Keratinocyte (primary cell): ENCODE measurements around the gene FLAD1. TPM values are rescaled to one million over a fixed set of nuclear protein-coding genes. Genes with fewer than 3 reads are reported as not detected.

Source experiments
- DNase-seq: peaks from one replicate; pipeline ENCODE4 v3.0.0-alpha.2; 2011; ENCODE audit warnings: low read depth, missing footprints, low spot score
- FAIRE-seq: peaks from 2 replicates; lab custom pipeline; 2011; peaks lifted over from hg19 to GRCh38; lab: Jason Lieb, UNC
- H2AFZ ChIP-seq: 2 replicates; pipeline ENCODE4 v1.6.0; 2012; ENCODE audit warnings: low read length, control low read depth, inconsistent platforms; ENCODE audit not compliant: control insufficient read depth
- H3K27ac ChIP-seq: 2 replicates; pipeline ENCODE4 v1.5.1; 2011; ENCODE audit warnings: low read length; ENCODE audit not compliant: control insufficient read depth, insufficient read depth
- H3K27me3 ChIP-seq: 3 replicates; pipeline ENCODE4 v1.6.0; 2011; ENCODE audit warnings: low read length; ENCODE audit not compliant: control insufficient read depth, insufficient read depth; ENCODE audit errors: extremely low read depth
- H3K36me3 ChIP-seq, 2 experiments: 2 replicates in 1 of 2; 3 replicates in 1 of 2; pipeline ENCODE4 v1.5.1; 2011; ENCODE audit warnings: low read length in 2 of 2, mild to moderate bottlenecking in 1 of 2; ENCODE audit not compliant: control insufficient read depth in 2 of 2, insufficient read depth in 2 of 2; ENCODE audit errors: extremely low read depth in 1 of 2
- H3K4me1 ChIP-seq: 3 replicates; pipeline ENCODE4 v1.5.1; 2011; ENCODE audit warnings: low read length; ENCODE audit not compliant: control insufficient read depth, insufficient read depth; ENCODE audit errors: extremely low read depth
- H3K4me2 ChIP-seq: 3 replicates; pipeline ENCODE4 v1.6.0; 2011; ENCODE audit warnings: low read depth, low read length; ENCODE audit not compliant: control insufficient read depth, insufficient read depth; ENCODE audit errors: extremely low read depth
- H3K4me3 ChIP-seq, 3 experiments: fragments of 200-600 bp in 1 of 3; sonication (generic) in 1 of 3; 2 replicates in 2 of 3; 3 replicates in 1 of 3; pipeline ENCODE4 v1.5.1; 2011 to 2016; ENCODE audit warnings: low read length in 3 of 3, mild to moderate bottlenecking in 3 of 3, control low read depth in 2 of 3, inconsistent platforms in 1 of 3, low read depth in 1 of 3, mixed read lengths in 1 of 3, mixed run types in 1 of 3, moderate library complexity in 1 of 3; ENCODE audit not compliant: control insufficient read depth in 2 of 3, insufficient read depth in 2 of 3; ENCODE audit errors: extremely low read depth in 1 of 3
- H3K79me2 ChIP-seq: 2 replicates; pipeline ENCODE4 v1.6.0; 2012; ENCODE audit warnings: low read length; ENCODE audit not compliant: control insufficient read depth, insufficient read depth
- H3K9ac ChIP-seq: 3 replicates; pipeline ENCODE4 v1.6.0; 2011; ENCODE audit warnings: low read length; ENCODE audit not compliant: control insufficient read depth, insufficient read depth; ENCODE audit errors: extremely low read depth
- H3K9me1 ChIP-seq: 3 replicates; pipeline ENCODE4 v1.6.0; 2011; ENCODE audit warnings: low read length; ENCODE audit not compliant: control insufficient read depth, insufficient read depth; ENCODE audit errors: extremely low read depth
- H3K9me3 ChIP-seq: 2 replicates; pipeline ENCODE4 v1.5.1; 2012; ENCODE audit warnings: low read depth, low read length; ENCODE audit not compliant: control insufficient read depth
- H4K20me1 ChIP-seq: 3 replicates; pipeline ENCODE4 v1.6.0; 2011; ENCODE audit warnings: low read length; ENCODE audit not compliant: control insufficient read depth, insufficient read depth; ENCODE audit errors: extremely low read depth
- CTCF ChIP-seq, 3 experiments: IDR thresholded peaks in 1 of 3; conservative IDR thresholded peaks in 1 of 3; optimal IDR thresholded peaks in 1 of 3; 2 replicates in 2 of 3; 3 replicates in 1 of 3; pipeline versions ENCODE3 to v1.5.1; 2011; ENCODE audit warnings: low read length in 3 of 3, mild to moderate bottlenecking in 3 of 3, moderate library complexity in 2 of 3, control low read depth in 1 of 3, inconsistent platforms in 1 of 3; ENCODE audit not compliant: insufficient read depth in 2 of 3; ENCODE audit errors: extremely low read depth in 1 of 3
- EZH2 ChIP-seq: IDR thresholded peaks from one replicate; pipeline ENCODE4 v1.6.1; 2012; ENCODE audit warnings: inconsistent platforms, mild to moderate bottlenecking, low read length, moderate library complexity
- dilution Hi-C: fragments of 300-500 bp; cut with MboI; formaldehyde crosslinking; loops from one replicate; pipeline ENCODE4 v1.7.0; 2020; ENCODE audit warnings: low sequenced_read_pairs; ENCODE audit not compliant: extremely low pct_ligation_motif_present
- polyA plus RNA-seq, 5 experiments: library from polyadenylated mRNA; depleted of rRNA in 3 of 5; stranded (reverse) in 3 of 5; stranded (forward) in 1 of 5; unstranded in 1 of 5; fragments of >200 nt; gene quantifications; 1 replicate in 1 of 5; 2 replicates in 3 of 5; 3 replicates in 1 of 5; pipeline versions ENCODE4 v1.2.1 to v1.2.3, GENCODE V29; 2011 to 2012; ENCODE audit warnings: missing spikeins in 2 of 5, low read depth in 1 of 5, low replicate concordance in 1 of 5

The FLAD1 gene
- polyA plus RNA-seq, 1 donor (not counting 4 experiments of a cell fraction or from before 2014, with no cell fraction given) = 51.4 TPM

- FAIRE-seq = no peak
- no peak overlapping the region for H3K9ac ChIP-seq
- no peaks in the 10 kb centered on the region for H4K20me1 ChIP-seq
- peaks cover 2 to 11% of the 10 kb centered on the region in 2 experiments for H3K36me3 ChIP-seq
- no peak for DNase-seq
- no peaks in the 10 kb centered on the region for H3K9me3 ChIP-seq
- H3K4me1 ChIP-seq = peaks cover 19% of the 10 kb centered on the region
- dilution Hi-C loops = no loop called here
- no peaks in the 10 kb centered on the region for H3K9me1 ChIP-seq
- no peak overlapping the region for H3K27ac ChIP-seq
- no peak overlapping the region for H3K4me3 ChIP-seq
- no peak for TF ChIP-seq CTCF (optimal IDR thresholded peaks at IDR 0.05 in 1 of 3, IDR thresholded peaks at IDR 0.05 in 1 of 3, conservative IDR thresholded peaks at IDR 0.05 in 1 of 3; ENCODE audit: extremely low read depth in 1 of 3, insufficient read depth in 2 of 3, low read length in 3 of 3)
- TF ChIP-seq EZH2 = no peak
- no peak overlapping the region for H3K4me2 ChIP-seq
- H3K27me3 ChIP-seq = no peaks in the 10 kb centered on the region
- H3K79me2 ChIP-seq = no peaks in the 10 kb centered on the region
- H2AFZ ChIP-seq = no peak overlapping the region
Measured at GRCh38 chr1:154952664-154953063, 30.5 kb upstream of the FLAD1 start.

- Histone ChIP-seq H3K9ac (no peak overlapping the region), H3K9me3 (no peaks in the 10 kb centered on the region), H3K4me1 (peaks cover 20% of the 10 kb centered on the region), H4K20me1 (no peaks in the 10 kb centered on the region), H3K36me3 (peaks cover 9 to 10% of the 10 kb centered on the region in 2 experiments), H3K27ac (no peak overlapping the region), H3K79me2 (peaks cover under 1% of the 10 kb centered on the region), H3K27me3 (no peaks in the 10 kb centered on the region), H2AFZ (no peak overlapping the region), H3K4me3 (no peak overlapping the region), H3K9me1 (no peaks in the 10 kb centered on the region), H3K4me2 (no peak overlapping the region)
- dilution Hi-C loops = no loop called here
- TF ChIP-seq CTCF (optimal IDR thresholded peaks at IDR 0.05 in 1 of 3, IDR thresholded peaks at IDR 0.05 in 1 of 3, conservative IDR thresholded peaks at IDR 0.05 in 1 of 3; ENCODE audit: extremely low read depth in 1 of 3, insufficient read depth in 2 of 3, low read length in 3 of 3) (no peak), EZH2 (no peak)
- DNase-seq (no peak), FAIRE-seq (no peak)
Measured at GRCh38 chr1:154953611-154954038, 29.5 kb upstream of the FLAD1 start.
